Subcutaneous abdominal adipose tissue (tissue), 5 donors: ENCODE data around the gene SGK1.

Experiments
- H3K27ac ChIP-seq: one replicate; pipeline ENCODE4 v1.7.0; 2013; ENCODE audit warnings: low read depth, mild to moderate bottlenecking, inconsistent platforms, low read length, moderate library complexity
- H3K27me3 ChIP-seq, 5 donors: one replicate each; pipeline ENCODE4 v1.7.0; 2013; ENCODE audit warnings: low read length in 5 of 5, inconsistent platforms in 1 of 5; ENCODE audit not compliant: control insufficient read depth in 5 of 5, insufficient read depth in 4 of 5
- H3K36me3 ChIP-seq, 5 donors: one replicate each; pipeline ENCODE4 v1.7.0; 2013; ENCODE audit warnings: low read length in 5 of 5; ENCODE audit not compliant: control insufficient read depth in 5 of 5, insufficient read depth in 5 of 5
- H3K4me1 ChIP-seq, 5 donors: one replicate each; pipeline ENCODE4 v1.7.0; 2013; ENCODE audit warnings: low read length in 5 of 5, mild to moderate bottlenecking in 3 of 5, moderate library complexity in 1 of 5; ENCODE audit not compliant: control insufficient read depth in 5 of 5, insufficient read depth in 5 of 5
- H3K4me3 ChIP-seq, 5 donors: one replicate each; pipeline ENCODE4 v1.7.0; 2013; ENCODE audit warnings: low read length in 5 of 5, low read depth in 1 of 5
- H3K9ac ChIP-seq, 5 donors: one replicate each; pipeline ENCODE4 v1.7.0; 2013; ENCODE audit warnings: low read length in 5 of 5, mild to moderate bottlenecking in 4 of 5, moderate library complexity in 3 of 5
- H3K9me3 ChIP-seq, 5 donors: one replicate each; pipeline ENCODE4 v1.7.0; 2013; ENCODE audit warnings: low read length in 5 of 5; ENCODE audit not compliant: control insufficient read depth in 5 of 5
- donor health status: healthy.
- donor health status: healthy.
- donor health status: healthy.
- donor health status: healthy.
- donor health status: healthy.

The SGK1 gene

DNA sequence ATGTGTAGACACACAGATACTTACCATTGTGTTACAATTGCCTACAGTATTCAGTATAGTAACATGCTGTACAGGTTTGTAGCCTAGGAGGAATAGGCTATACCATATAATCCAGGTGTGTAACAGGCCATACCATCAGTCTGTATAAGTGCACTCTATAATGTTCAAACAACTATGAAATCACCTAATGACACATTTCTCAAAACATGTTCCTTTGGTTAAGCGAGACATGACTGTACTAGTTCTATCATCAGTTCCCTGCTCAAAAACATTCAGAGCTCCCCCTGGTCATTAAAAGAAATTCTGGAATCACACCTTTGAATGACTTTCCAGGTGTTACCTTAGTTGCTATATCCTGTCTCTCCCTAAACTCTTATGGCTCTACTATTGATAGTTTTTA lies 195.1 kb downstream of the SGK1 start:
- H3K27me3 ChIP-seq = no peaks in the 10 kb centered on the region
- H3K4me1 ChIP-seq = no peaks in the 10 kb centered on the region
- H3K4me3 ChIP-seq = no peak overlapping the region
- H3K9ac ChIP-seq = no peak overlapping the region
- H3K27ac ChIP-seq = no peak overlapping the region
- H3K36me3 ChIP-seq = no peaks in the 10 kb centered on the region
- H3K9me3 ChIP-seq = no peaks in the 10 kb centered on the region

DNA sequence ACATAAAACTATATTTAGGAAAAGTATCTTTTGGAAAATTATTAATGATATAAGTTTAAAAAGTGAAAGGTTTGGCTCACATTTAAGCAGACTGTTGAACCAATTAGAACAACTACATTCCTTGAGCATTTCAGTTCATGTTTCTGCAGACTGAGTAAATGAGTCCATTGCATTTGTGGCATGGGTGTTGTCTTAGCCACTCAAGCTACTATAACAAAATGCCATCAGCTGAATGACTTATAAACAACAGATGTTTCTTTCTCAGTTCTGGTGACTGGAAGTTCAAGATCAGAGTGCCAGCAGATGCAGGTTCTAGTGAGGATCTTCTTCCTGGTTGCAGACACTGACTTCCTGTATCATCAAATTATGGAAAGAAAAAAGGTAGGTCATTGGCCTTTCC lies 198.4 kb downstream of the SGK1 start:
- no peak overlapping the region for H3K4me3 ChIP-seq
- H3K4me1 ChIP-seq = peaks cover 0 to 6% (median 5%) of the 10 kb centered on the region in 5 donors
- H3K36me3 ChIP-seq = no peaks in the 10 kb centered on the region

More for the DNA sequence above, 198.4 kb downstream of the SGK1 start:
- Histone ChIP-seq H3K9ac (no peak overlapping the region), H3K27ac (no peak overlapping the region), H3K27me3 (peaks cover 0 to 12% (median 6%) of the 10 kb centered on the region in 5 donors), H3K9me3 (no peaks in the 10 kb centered on the region)
